IMR-90 (cell line): ENCODE results near the gene HMX3. TPM values are rescaled to one million over a fixed set of nuclear protein-coding genes. Genes with fewer than 3 reads are reported as not detected.

Source experiments
- ATAC-seq: fragments of 200-7000 bp; cut with Tn5 transposase; 2 replicates; pipeline ENCODE4 v1.9.1; 2020; ENCODE audit warnings: low read depth, mild to moderate bottlenecking, moderate library complexity
- BruUV-seq: library from RNA; stranded (reverse); fragments of 400-500 nt; replicated peaks from 2 replicates; lab custom pipeline; 2021; lab: Mats Ljungman, UMichigan
- CTCF ChIA-PET: fragments of 300-600 bp; formaldehyde crosslinking; extraction: SDS; loops from one replicate; lab custom pipeline; 2021; ENCODE audit warnings: antibody characterized with exemption; lab: Yijun Ruan, JAX
- POLR2A ChIA-PET: fragments of 300-600 bp; sonication (Branson Sonifier 250); formaldehyde crosslinking; loops from one replicate; lab custom pipeline; 2022; ENCODE audit warnings: antibody characterized with exemption; ENCODE audit not compliant: unreplicated experiment; lab: Charles Lee
- DNase-seq: peaks from one replicate; pipeline ENCODE4 v3.0.0; 2013
- H2AFZ ChIP-seq: replicated peaks from 2 replicates; pipeline ENCODE3; 2013; ENCODE audit warnings: low read length, mild to moderate bottlenecking; ENCODE audit not compliant: poor library complexity
- H2AK5ac ChIP-seq: 2 replicates; pipeline ENCODE4 v1.6.1; 2013; ENCODE audit warnings: low read depth, low read length, inconsistent platforms
- H2AK9ac ChIP-seq: replicated peaks from 2 replicates; pipeline ENCODE3; 2013; ENCODE audit warnings: mild to moderate bottlenecking, low read depth, low read length, moderate library complexity; ENCODE audit not compliant: poor library complexity
- H2BK120ac ChIP-seq: 2 replicates; pipeline ENCODE4 v1.6.1; 2013; ENCODE audit warnings: low read depth, low read length, inconsistent platforms
- H2BK15ac ChIP-seq: 3 replicates; pipeline ENCODE4 v1.6.1; 2013; ENCODE audit warnings: low read depth, low read length, inconsistent platforms
- H2BK20ac ChIP-seq: 2 replicates; pipeline ENCODE4 v1.6.1; 2013; ENCODE audit warnings: low read depth, mild to moderate bottlenecking, inconsistent platforms, low read length, moderate library complexity
- H2BK5ac ChIP-seq: 2 replicates; pipeline ENCODE4 v1.6.1; 2013; ENCODE audit warnings: mild to moderate bottlenecking, low read depth, low read length, inconsistent platforms; ENCODE audit not compliant: poor library complexity, severe bottlenecking
- H3K14ac ChIP-seq: replicated peaks from 2 replicates; pipeline ENCODE4 v1.6.1; 2013; ENCODE audit warnings: low read depth, low read length, inconsistent platforms
- H3K18ac ChIP-seq: 2 replicates; pipeline ENCODE4 v1.6.1; 2013; ENCODE audit warnings: low read depth, low read length, control low read depth
- H3K23ac ChIP-seq: 2 replicates; pipeline ENCODE4 v1.6.1; 2013; ENCODE audit warnings: low read depth, low read length, inconsistent platforms
- H3K27ac ChIP-seq: 2 replicates; pipeline ENCODE4 v1.5.1; 2013; ENCODE audit warnings: mild to moderate bottlenecking, control low read depth, low read length; ENCODE audit not compliant: insufficient read depth
- H3K27me3 ChIP-seq: 2 replicates; pipeline ENCODE4 v1.6.1; 2013; ENCODE audit warnings: low read length; ENCODE audit not compliant: control insufficient read depth, insufficient read depth
- H3K36me3 ChIP-seq: 2 replicates; pipeline ENCODE4 v1.6.1; 2013; ENCODE audit warnings: low read length, mixed read lengths; ENCODE audit not compliant: control insufficient read depth, insufficient read depth
- H3K4ac ChIP-seq: 2 replicates; pipeline ENCODE4 v1.6.1; 2013; ENCODE audit warnings: low read depth, low read length, inconsistent platforms
- H3K4me1 ChIP-seq: 2 replicates; pipeline ENCODE4 v1.6.1; 2013; ENCODE audit warnings: low read length, mixed read lengths; ENCODE audit not compliant: control insufficient read depth, insufficient read depth
- H3K4me2 ChIP-seq: 2 replicates; pipeline ENCODE4 v1.6.1; 2013; ENCODE audit warnings: low read depth, mild to moderate bottlenecking, control low read depth, low read length, moderate library complexity
- H3K4me3 ChIP-seq: 2 replicates; pipeline ENCODE4 v1.5.1; 2013; ENCODE audit warnings: low read depth, mild to moderate bottlenecking, control low read depth, low read length, moderate library complexity; ENCODE audit not compliant: insufficient read depth
- H3K56ac ChIP-seq: 2 replicates; pipeline ENCODE4 v1.6.1; 2013; ENCODE audit warnings: low read length, inconsistent platforms; ENCODE audit not compliant: insufficient read depth; ENCODE audit errors: extremely low read depth
- H3K79me1 ChIP-seq, 2 experiments: 2 replicates each; pipeline ENCODE4 v1.6.1; 2013; ENCODE audit warnings: low read length in 2 of 2, inconsistent platforms in 1 of 2, low read depth in 1 of 2
- H3K9ac ChIP-seq: 2 replicates; pipeline ENCODE4 v1.6.1; 2013; ENCODE audit warnings: low read depth, low read length, control low read depth
- H3K9me1 ChIP-seq: 2 replicates; pipeline ENCODE4 v1.6.1; 2013; ENCODE audit warnings: low read length, inconsistent platforms; ENCODE audit not compliant: insufficient read depth
- H3K9me3 ChIP-seq: 2 replicates; pipeline ENCODE4 v1.6.1; 2013; ENCODE audit warnings: low read length; ENCODE audit not compliant: control insufficient read depth, insufficient read depth
- H4K20me1 ChIP-seq: 2 replicates; pipeline ENCODE4 v1.6.1; 2013; ENCODE audit warnings: low read length, inconsistent platforms; ENCODE audit not compliant: insufficient read depth
- H4K5ac ChIP-seq: 2 replicates; pipeline ENCODE4 v1.6.1; 2013; ENCODE audit warnings: mild to moderate bottlenecking, low read depth, low read length, control low read depth
- H4K8ac ChIP-seq, 2 experiments: 2 replicates each; pipeline ENCODE4 v1.6.1; 2013; ENCODE audit warnings: low read depth in 2 of 2, low read length in 2 of 2, control low read depth in 1 of 2, inconsistent platforms in 1 of 2
- H4K91ac ChIP-seq: 2 replicates; pipeline ENCODE4 v1.6.1; 2013; ENCODE audit warnings: low read depth, low read length, inconsistent platforms; ENCODE audit not compliant: insufficient read depth
- USF2 ChIP-seq: fragments of 150-350 bp; IDR thresholded peaks from 2 replicates; pipeline ENCODE4 v1.6.1; 2017; ENCODE audit warnings: mild to moderate bottlenecking, antibody characterized with exemption, low read length, low read depth
- WGBS, 2 experiments: methylation state at CpG; one replicate each; pipeline versions ENCODE4 v1.1.5 to v1.1.7; 2013; ENCODE audit warnings: missing lambda C conversion rate in 2 of 2; ENCODE audit not compliant: insufficient read length in 1 of 2; ENCODE audit errors: extremely low coverage in 2 of 2; 5-methylcytosine and 5-hydroxymethylcytosine counted together
- dilution Hi-C: fragments of 300-500 bp; cut with HindIII; formaldehyde crosslinking; loops from one replicate; pipeline ENCODE4 v1.14.3; 2018; ENCODE audit warnings: low sequenced_read_pairs; ENCODE audit not compliant: unreplicated experiment
- in situ Hi-C: fragments of 300-500 bp; cut with MboI; formaldehyde crosslinking; loops from 3 replicates; pipeline ENCODE4 v1.14.3; 2019; ENCODE audit warnings: low sequenced_read_pairs, inconsistent platforms, mixed read lengths
- intact Hi-C: fragments of 100-400 bp; cut with micrococcal nuclease; formaldehyde crosslinking; loops from 2 replicates; pipeline ENCODE4 v1.10.0; 2022
- polyA plus RNA-seq, 3 experiments: library from polyadenylated mRNA; depleted of rRNA; stranded (reverse); fragments of >200 nt; gene quantifications; 2 replicates each; pipeline ENCODE4 v1.2.3, GENCODE V29; 2012; ENCODE audit warnings: low replicate concordance in 1 of 3
- total RNA-seq: library from RNA; depleted of rRNA; stranded (reverse); fragments of >200 nt; gene quantifications from 2 replicates; pipeline ENCODE4 v1.2.3, GENCODE V29; 2012

HMX3 gene
- total and polyA plus RNA-seq, 2 of the 4 experiments (the other 2 are of a cell fraction), result not detected

- ATAC-seq, result no peak
- no peak for TF ChIP-seq USF2
These were observed 9.1 kb downstream of the HMX3 start for GRCh38 chr10:123144697-123145541.

More at GRCh38 chr10:123144697-123145541, 9.1 kb downstream of the HMX3 start:
- Histone ChIP-seq H3K27ac (no peak overlapping the region), H2BK120ac (no peak overlapping the region), H3K27me3 (peaks cover 100% of the 10 kb centered on the region), H3K56ac (no peak overlapping the region), H4K8ac (no peak overlapping the region), H2AK9ac (no peak overlapping the region), H3K36me3 (no peaks in the 10 kb centered on the region), H3K9ac (no peak overlapping the region), H3K9me3 (peaks cover 8% of the 10 kb centered on the region), H3K79me1 (no peaks in the 10 kb centered on the region), H4K5ac (no peak overlapping the region), H3K18ac (no peak overlapping the region), H3K14ac (no peak overlapping the region), H3K23ac (no peak overlapping the region), H4K20me1 (0 out of 2 replicates have a peak, but pooled peaks cover 3% of the 10 kb centered on the region), H2BK20ac (no peak overlapping the region), H2BK5ac (no peak overlapping the region), H3K4me2 (no peak overlapping the region), H3K4ac (no peak overlapping the region), H2AK5ac (no peak overlapping the region), H3K4me3 (no peak overlapping the region), H2BK15ac (no peak overlapping the region), H3K9me1 (no peaks in the 10 kb centered on the region; the same call in 1 of the 2 replicates), H4K91ac (no peak overlapping the region), H3K4me1 (no peaks in the 10 kb centered on the region), H2AFZ (no peak overlapping the region)
- no TSS peak for BruUV-seq
- ChIA-PET POLR2A (no interaction called here), CTCF (no interaction called here)
- dilution Hi-C loops (no loop called here), in situ Hi-C loops (loop anchor here (25.0 kb wide), 1 partner anchor 1242 kb away; no protein-coding TSS in a partner anchor), intact Hi-C loops (no loop called here)
- no peak for DNase-seq
- 0% methylated on average over 4 of the region's 29 CpGs; no CpG with 5 or more reads in 1 of the 2 experiments for WGBS, 2 experiments
